H1 (cell line): Measurements from ENCODE around the gene TECTB. TPM values are rescaled to one million over a fixed set of nuclear protein-coding genes. Genes with fewer than 3 reads are reported as not detected.

Experiments
- CTCF ChIA-PET: fragments of 300-600 bp; sonication (Branson Sonifier 250); formaldehyde crosslinking; loops from one replicate; lab custom pipeline; 2021; ENCODE audit not compliant: partially characterized antibody; lab: Charles Lee
- POLR2A ChIA-PET: fragments of 300-600 bp; sonication (Branson Sonifier 250); formaldehyde crosslinking; loops from one replicate; lab custom pipeline; 2021; ENCODE audit warnings: inconsistent platforms; ENCODE audit not compliant: partially characterized antibody; lab: Charles Lee
- DNase-seq, 2 experiments: peaks; one replicate each; pipeline versions ENCODE4 v3.0.0 to v3.0.0-alpha.2; 2010 to 2022; ENCODE audit warnings: low spot score in 2 of 2, low read depth in 1 of 2, mixed read lengths in 1 of 2
- FAIRE-seq: peaks from 2 replicates; lab custom pipeline; 2011; peaks lifted over from hg19 to GRCh38; lab: Jason Lieb, UNC
- H2AFZ ChIP-seq: 2 replicates; pipeline ENCODE4 v1.8.1; 2012; ENCODE audit warnings: low read length, inconsistent platforms
- H2AK5ac ChIP-seq: 2 replicates; pipeline ENCODE4 v1.6.1; 2013; ENCODE audit warnings: low read depth, low read length
- H2BK120ac ChIP-seq: replicated peaks from 2 replicates; pipeline ENCODE3; 2013; ENCODE audit warnings: low read depth, low read length, inconsistent platforms
- H2BK12ac ChIP-seq: 2 replicates; pipeline ENCODE4 v1.6.1; 2013; ENCODE audit warnings: low read depth, low read length
- H2BK15ac ChIP-seq: 2 replicates; pipeline ENCODE4 v1.6.1; 2013; ENCODE audit warnings: low read length
- H2BK20ac ChIP-seq: 2 replicates; pipeline ENCODE4 v1.6.1; 2013; ENCODE audit warnings: low read length
- H2BK5ac ChIP-seq: 2 replicates; pipeline ENCODE4 v1.6.1; 2013; ENCODE audit warnings: low read depth, low read length
- H3K14ac ChIP-seq: 2 replicates; pipeline ENCODE4 v1.6.1; 2013; ENCODE audit warnings: inconsistent platforms; ENCODE audit not compliant: insufficient read length
- H3K18ac ChIP-seq: 2 replicates; pipeline ENCODE4 v1.6.1; 2013; ENCODE audit warnings: low read length; ENCODE audit errors: extremely low read depth
- H3K23ac ChIP-seq: 2 replicates; pipeline ENCODE4 v1.6.1; 2013; ENCODE audit warnings: inconsistent platforms; ENCODE audit not compliant: insufficient read length
- H3K23me2 ChIP-seq: 2 replicates; pipeline ENCODE4 v1.6.1; 2013; ENCODE audit warnings: low read depth, low read length
- H3K27ac ChIP-seq: 2 replicates; pipeline ENCODE4 v1.6.1; 2011; ENCODE audit warnings: low read depth, low read length, inconsistent platforms
- H3K27me3 ChIP-seq, 4 experiments: replicated peaks in 1 of 4; 1 replicate in 1 of 4; 2 replicates in 3 of 4; pipeline versions ENCODE4 v1.6.1 to v1.8.1; 2011 to 2013; ENCODE audit warnings: low read length in 3 of 4, mild to moderate bottlenecking in 3 of 4, inconsistent platforms in 2 of 4, mixed read lengths in 2 of 4, moderate library complexity in 1 of 4; ENCODE audit not compliant: control insufficient read depth in 3 of 4, insufficient read depth in 3 of 4; ENCODE audit errors: extremely low read depth in 1 of 4
- H3K36me3 ChIP-seq, 4 experiments: 2 replicates each; pipeline versions ENCODE4 v1.6.1 to v1.8.1; 2011 to 2013; ENCODE audit warnings: mild to moderate bottlenecking in 4 of 4, low read length in 3 of 4, moderate library complexity in 2 of 4, control low read depth in 1 of 4, inconsistent platforms in 1 of 4; ENCODE audit not compliant: insufficient read depth in 4 of 4, control insufficient read depth in 2 of 4
- H3K4ac ChIP-seq: replicated peaks from 2 replicates; pipeline ENCODE3; 2013; ENCODE audit warnings: low read length, low read depth, mixed read lengths, inconsistent platforms; ENCODE audit not compliant: insufficient read length
- H3K4me1 ChIP-seq, 4 experiments: replicated peaks in 1 of 4; 1 replicate in 1 of 4; 2 replicates in 3 of 4; pipeline versions ENCODE4 v1.6.1 to v1.8.1; 2011 to 2013; ENCODE audit warnings: low read length in 3 of 4, inconsistent platforms in 2 of 4, mixed read lengths in 1 of 4; ENCODE audit not compliant: insufficient read depth in 4 of 4, control insufficient read depth in 3 of 4
- H3K4me2 ChIP-seq, 2 experiments: 2 replicates each; pipeline versions ENCODE4 v1.6.1 to v1.8.1; 2011 to 2013; ENCODE audit warnings: low read depth in 2 of 2, low read length in 2 of 2, control low read depth in 1 of 2, inconsistent platforms in 1 of 2, mild to moderate bottlenecking in 1 of 2; ENCODE audit not compliant: insufficient read depth in 1 of 2
- H3K4me3 ChIP-seq, 4 experiments: fragments of 200-600, 300-600 bp in 1 of 4; sonication (generic), shearing (Covaris generic), sonication (Bioruptor Twin) in 1 of 4; 2 replicates each; pipeline versions ENCODE4 v1.5.1 to v1.8.1; 2011 to 2016; ENCODE audit warnings: low read length in 4 of 4, low read depth in 3 of 4, control low read depth in 2 of 4, inconsistent platforms in 2 of 4, mild to moderate bottlenecking in 2 of 4, mixed read lengths in 1 of 4, moderate library complexity in 1 of 4; ENCODE audit not compliant: insufficient read depth in 2 of 4; ENCODE audit errors: extremely low read depth in 1 of 4
- H3K56ac ChIP-seq: replicated peaks from 2 replicates; pipeline ENCODE3; 2013; ENCODE audit warnings: low read depth, mild to moderate bottlenecking, mixed read lengths, low read length, inconsistent platforms; ENCODE audit not compliant: insufficient read length
- H3K79me1 ChIP-seq: 2 replicates; pipeline ENCODE4 v1.6.1; 2013; ENCODE audit warnings: low read depth, low read length, control low read depth
- H3K79me2 ChIP-seq, 2 experiments: 2 replicates each; pipeline versions ENCODE4 v1.6.1 to v1.8.1; 2012 to 2013; ENCODE audit warnings: low read length in 2 of 2, mild to moderate bottlenecking in 2 of 2, inconsistent platforms in 1 of 2; ENCODE audit not compliant: insufficient read depth in 2 of 2, control insufficient read depth in 1 of 2
- H3K9ac ChIP-seq, 4 experiments: replicated peaks in 1 of 4; 1 replicate in 1 of 4; 2 replicates in 3 of 4; pipeline versions ENCODE4 v1.6.1 to v1.8.1; 2011 to 2013; ENCODE audit warnings: low read depth in 3 of 4, low read length in 3 of 4, control low read depth in 2 of 4, mild to moderate bottlenecking in 2 of 4, moderate library complexity in 2 of 4, inconsistent platforms in 1 of 4; ENCODE audit errors: extremely low read depth in 1 of 4
- H3K9me3 ChIP-seq, 2 experiments: 2 replicates each; pipeline versions ENCODE4 v1.6.1 to v1.8.1; 2012 to 2013; ENCODE audit warnings: mild to moderate bottlenecking in 2 of 2, moderate library complexity in 2 of 2, control low read depth in 1 of 2, inconsistent platforms in 1 of 2, low read depth in 1 of 2, low read length in 1 of 2, mixed read lengths in 1 of 2; ENCODE audit not compliant: insufficient read depth in 2 of 2
- H4K20me1 ChIP-seq, 2 experiments: replicated peaks in 1 of 2; 2 replicates each; pipeline versions ENCODE3 to v1.8.1; 2011 to 2013; ENCODE audit warnings: inconsistent platforms in 2 of 2, low read length in 2 of 2, mild to moderate bottlenecking in 1 of 2; ENCODE audit not compliant: insufficient read depth in 2 of 2, control insufficient read depth in 1 of 2
- H4K5ac ChIP-seq: 2 replicates; pipeline ENCODE4 v1.6.1; 2013; ENCODE audit warnings: low read length, low read depth, mixed read lengths, inconsistent platforms; ENCODE audit not compliant: insufficient read length
- H4K8ac ChIP-seq: 2 replicates; pipeline ENCODE4 v1.8.0; 2013; ENCODE audit warnings: mild to moderate bottlenecking, moderate library complexity, low read length, inconsistent platforms; ENCODE audit not compliant: insufficient read depth; ENCODE audit errors: extremely low read depth
- H4K91ac ChIP-seq: replicated peaks from 2 replicates; pipeline ENCODE3; 2013; ENCODE audit warnings: low read length, mixed read lengths, inconsistent platforms; ENCODE audit not compliant: insufficient read length
- BRCA1 ChIP-seq: IDR thresholded peaks from 2 replicates; pipeline ENCODE4 v1.6.1; 2012; ENCODE audit warnings: low read depth, low read length, improper control_type of control experiment
- CEBPB ChIP-seq: IDR thresholded peaks from 2 replicates; pipeline ENCODE4 v1.6.1; 2012; ENCODE audit warnings: low read depth, low read length
- CHD2 ChIP-seq: IDR thresholded peaks from 2 replicates; pipeline ENCODE4 v1.6.1; 2012; ENCODE audit warnings: low read length, improper control_type of control experiment
- CTCF ChIP-seq, 3 experiments: IDR thresholded peaks; 1 replicate in 2 of 3; 2 replicates in 1 of 3; pipeline versions ENCODE4 v1.5.1 to v1.6.1; 2011; ENCODE audit warnings: low read length in 3 of 3, mild to moderate bottlenecking in 3 of 3, inconsistent platforms in 2 of 3, low read depth in 1 of 3, moderate library complexity in 1 of 3; ENCODE audit not compliant: insufficient read depth in 1 of 3; ENCODE audit errors: control extremely low read depth in 1 of 3
- KDM5A ChIP-seq: fragments of 200-600 bp; IDR thresholded peaks from 2 replicates; pipeline ENCODE4 v1.7.1; 2012; ENCODE audit warnings: mild to moderate bottlenecking, low read length, inconsistent platforms, mixed read lengths
- MAX ChIP-seq: IDR thresholded peaks from 2 replicates; pipeline ENCODE4 v1.6.1; 2012; ENCODE audit warnings: inconsistent platforms
- NRF1 ChIP-seq: IDR thresholded peaks from 2 replicates; pipeline ENCODE4 v1.6.1; 2011; ENCODE audit warnings: mild to moderate bottlenecking, low read depth, low read length, improper control_type of control experiment
- POLR2AphosphoS5 ChIP-seq: IDR thresholded peaks from 2 replicates; pipeline ENCODE4 v1.6.1; 2011; ENCODE audit warnings: low read depth, low read length
- RFX5 ChIP-seq: IDR thresholded peaks from 2 replicates; pipeline ENCODE4 v1.6.1; 2011; ENCODE audit warnings: low read depth, low read length, improper control_type of control experiment, borderline replicate concordance
- RNF2 ChIP-seq: fragments of 200-900, 300-1000 bp; sonication (generic); IDR thresholded peaks from 2 replicates; pipeline ENCODE4 v1.7.1; 2016; ENCODE audit warnings: borderline replicate concordance, low read depth, mild to moderate bottlenecking, antibody characterized with exemption, low read length; ENCODE audit not compliant: poor library complexity, severe bottlenecking; ENCODE audit errors: missing control alignments
- SIN3A ChIP-seq, 2 experiments: IDR thresholded peaks in 1 of 2; conservative IDR thresholded peaks in 1 of 2; 2 replicates each; pipeline ENCODE4 v1.6.1; 2011 to 2012; ENCODE audit warnings: low read length in 2 of 2, improper control_type of control experiment in 1 of 2, low read depth in 1 of 2, mild to moderate bottlenecking in 1 of 2
- SP1 ChIP-seq: IDR thresholded peaks from 2 replicates; pipeline ENCODE4 v1.6.1; 2011; ENCODE audit warnings: low read depth, low read length
- WGBS, 2 experiments: shearing (Covaris generic) in 1 of 2; methylation state at CpG; one replicate each; pipeline versions ENCODE4 v1.1.6 to v1.1.7; 2013 to 2015; ENCODE audit warnings: low lambda C conversion rate in 2 of 2, mixed read lengths in 2 of 2, inconsistent platforms in 1 of 2, low coverage in 1 of 2, missing lambda C conversion rate in 1 of 2; ENCODE audit not compliant: insufficient replicate concordance in 2 of 2, insufficient coverage in 1 of 2, insufficient read length in 1 of 2; ENCODE audit errors: extremely low coverage in 1 of 2, missing lambda C conversion rate in 1 of 2; 5-methylcytosine and 5-hydroxymethylcytosine counted together
- polyA plus RNA-seq, 7 experiments: library from polyadenylated mRNA; depleted of rRNA in 3 of 7; stranded (reverse) in 5 of 7; unstranded in 2 of 7; fragments of >200 nt in 5 of 7; fragments of 200-250 nt in 2 of 7; gene quantifications; 1 replicate in 5 of 7; 2 replicates in 1 of 7; 4 replicates in 1 of 7; pipeline versions ENCODE4 v1.2.1 to v1.2.3, GENCODE V29; 2011 to 2013; ENCODE audit warnings: missing spikeins in 2 of 7, mixed read lengths in 2 of 7
- total RNA-seq: library from RNA; stranded (reverse); fragmentation: NEBNext Ultra II Directional; extraction: Animal tissue kit (Norgen Biotek cat#: 25700); gene quantifications from 2 replicates; pipeline ENCODE4 v1.2.1, GENCODE V29; 2021

TECTB gene
- total and polyA plus RNA-seq, 2 of the 8 experiments (the other 6 are each of a cell fraction or from before 2014, with no cell fraction given) = not detected

GRCh38 chr10:112346774-112347173, 63.6 kb downstream of the TECTB start:
- DNase-seq (no peak), FAIRE-seq (no peak)
- Histone ChIP-seq H2AFZ (no peak overlapping the region), H2AK5ac (no peak overlapping the region), H3K23ac (no peak overlapping the region), H3K4me3 (no peak overlapping the region), H2BK5ac (no peak overlapping the region), H3K4me2 (no peak overlapping the region), H3K4me1 (no peaks in the 10 kb centered on the region), H2BK120ac (no peak overlapping the region), H3K79me2 (no peaks in the 10 kb centered on the region), H3K27ac (no peak overlapping the region), H4K5ac (no peak overlapping the region), H2BK12ac (no peak overlapping the region), H3K56ac (no peak overlapping the region), H3K36me3 (no peaks in the 10 kb centered on the region), H4K8ac (no peak overlapping the region), H3K27me3 (no peaks in the 10 kb centered on the region), H3K14ac (no peak overlapping the region), H3K18ac (no peak overlapping the region), H3K9ac (no peak overlapping the region), H2BK15ac (no peak overlapping the region), H3K4ac (no peak overlapping the region), H3K23me2 (no peaks in the 10 kb centered on the region), H4K91ac (no peak overlapping the region), H3K79me1 (no peaks in the 10 kb centered on the region), H3K9me3 (no peaks in the 10 kb centered on the region), H2BK20ac (no peak overlapping the region), H4K20me1 (no peaks in the 10 kb centered on the region)
- POLR2A ChIA-PET = interaction anchor here (0.6 kb wide), 1 partner anchor 160 kb away, joined by 3 read pairs; no protein-coding TSS in a partner anchor
- CTCF ChIA-PET = interaction anchor here (0.9 kb wide), 1 partner anchor 39 kb away, joined by 4 read pairs; no protein-coding TSS in a partner anchor
- WGBS, 2 experiments = 88% methylated on average over 2 of the region's 5 CpGs; no CpG with 5 or more reads in 1 of the 2 experiments
- TF ChIP-seq NRF1 = no peak
- TF ChIP-seq POLR2AphosphoS5 = no peak
- TF ChIP-seq SIN3A (conservative IDR thresholded peaks at IDR 0.05 in 1 of 2, IDR thresholded peaks at IDR 0.05 in 1 of 2; ENCODE audit: low read depth in 1 of 2, low read length in 2 of 2) = no peak
- no peak for TF ChIP-seq MAX
- no peak for TF ChIP-seq RFX5
- TF ChIP-seq SP1 = no peak
- no peak for TF ChIP-seq BRCA1
- TF ChIP-seq CEBPB = no peak
- TF ChIP-seq CTCF (IDR thresholded peaks at IDR 0.05; ENCODE audit: control extremely low read depth in 1 of 3, insufficient read depth in 1 of 3, low read depth in 1 of 3, low read length in 3 of 3) = no peak
- no peak for TF ChIP-seq KDM5A
- no peak for TF ChIP-seq CHD2
- TF ChIP-seq RNF2 = no peak
